Ascending aorta (tissue), 2 donors: ENCODE results near the gene HNRNPUL2. TPM values are rescaled to one million over a fixed set of nuclear protein-coding genes. Genes with fewer than 3 reads are reported as not detected.

Experiments used
- DNase-seq, 2 donors: peaks; one replicate each; pipeline ENCODE4 v3.0.0-alpha.2; 2019; ENCODE audit warnings: low spot score in 2 of 2
- H3K27ac ChIP-seq, 2 donors: fragments of 200-600 bp; sonication (generic); one replicate each; pipeline ENCODE4 v1.5.1; 2016 to 2017; ENCODE audit warnings: mild to moderate bottlenecking in 1 of 2
- H3K27me3 ChIP-seq: fragments of 200-600 bp; sonication (generic); one replicate; pipeline ENCODE4 v1.5.1; 2017
- H3K36me3 ChIP-seq, 2 donors: fragments of 200-600 bp; sonication (generic); one replicate each; pipeline ENCODE4 v1.5.1; 2016
- H3K4me1 ChIP-seq, 2 donors: fragments of 200-600 bp; sonication (generic); one replicate each; pipeline ENCODE4 v1.5.1; 2016 to 2017; ENCODE audit warnings: mild to moderate bottlenecking in 1 of 2
- H3K4me3 ChIP-seq, 2 donors: fragments of 200-600 bp; sonication (generic); one replicate each; pipeline ENCODE4 v1.5.1; 2016 to 2017; ENCODE audit warnings: mild to moderate bottlenecking in 1 of 2
- H3K9me3 ChIP-seq, 2 donors: fragments of 200-600 bp; sonication (generic); one replicate each; pipeline ENCODE4 v1.5.1; 2016
- CTCF ChIP-seq, 3 experiments: fragments of 200-600 bp in 2 of 3; fragments of 450-650 bp in 1 of 3; sonication (generic) in 2 of 3; IDR thresholded peaks; one replicate each; pipeline ENCODE4 v1.5.1; 2016 to 2019; ENCODE audit warnings: antibody characterized with exemption in 3 of 3, mild to moderate bottlenecking in 1 of 3, moderate library complexity in 1 of 3
- intact Hi-C: fragments of 100-400 bp; cut with DNase I; formaldehyde crosslinking; loops from one replicate; pipeline ENCODE4 v1.15.1; 2023
- total RNA-seq: library from RNA; depleted of rRNA; stranded (reverse); fragments of >200 nt; gene quantifications from one replicate; pipeline ENCODE4 v1.1.0, GENCODE V29; 2016

Gene HNRNPUL2
- total RNA-seq, 1 donor from 2014 or later, result 14.6 TPM

GRCh38 chr11:62728171-62728988 is 1.1 kb upstream of the HNRNPUL2 start, which contains the start of gene TTC9C:
TSS of gene TTC9C (plus strand) at chr11:62728486. CDS start at chr11:62728849, 363 bp downstream.
- no peak for TF ChIP-seq CTCF (IDR thresholded peaks at IDR 0.05)
- intact Hi-C loops, result loop anchor here (1.0 to 5.0 kb wide), 5 partner anchors 25 to 129 kb away; partner anchors contain the start of genes C11orf98, CSKMT, TAF6L and TMEM179B
- peak; percentile 54 to 95 for DNase-seq
- peaks cover 5 to 42% of the 10 kb centered on the region in 2 donors for H3K4me1 ChIP-seq
- peaks cover 10 to 20% of the 10 kb centered on the region in 2 donors for H3K36me3 ChIP-seq
- H3K4me3 ChIP-seq, result peak within 1 kb of the TSS; percentile 98 to 99
- no peaks in the 10 kb centered on the region for H3K27me3 ChIP-seq
- H3K9me3 ChIP-seq, result no peaks in the 10 kb centered on the region
- peak within 1 kb of the TSS; percentile 92 to 95 for H3K27ac ChIP-seq

DNA sequence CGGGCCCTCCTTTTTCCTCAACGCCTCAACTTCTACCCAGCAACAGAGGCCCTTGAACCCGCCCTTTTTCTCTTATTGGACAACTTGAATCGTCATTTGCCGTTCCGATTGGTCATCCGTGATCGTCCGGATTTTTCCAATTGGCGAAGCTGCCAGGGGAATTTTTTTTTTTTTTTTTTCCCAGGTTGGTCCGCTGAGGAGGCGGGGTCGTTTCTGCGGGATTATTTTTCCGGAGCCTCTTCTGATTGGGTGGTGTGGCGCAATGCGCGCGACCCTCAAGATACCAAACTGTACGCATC is 564 bp upstream of the HNRNPUL2 start:
- peak overlapping the region; percentile 92 to 95 for H3K27ac ChIP-seq
- peak; percentile 61 to 92 for DNase-seq
- peak overlapping the region; percentile 98 to 99 for H3K4me3 ChIP-seq
- no peaks in the 10 kb centered on the region for H3K9me3 ChIP-seq
- H3K27me3 ChIP-seq, result no peaks in the 10 kb centered on the region
- H3K36me3 ChIP-seq, result peaks cover 11 to 20% of the 10 kb centered on the region in 2 donors
- intact Hi-C loops, result loop anchor here (1.0 to 5.0 kb wide), 9 partner anchors 19 to 129 kb away; partner anchors contain the start of genes B3GAT3, C11orf98, CSKMT and GANAB
- peaks cover 5 to 42% of the 10 kb centered on the region in 2 donors for H3K4me1 ChIP-seq
- TF ChIP-seq CTCF (IDR thresholded peaks at IDR 0.05), result no peak

GRCh38 chr11:62726915-62727164 is 417 bp downstream of the HNRNPUL2 start:
- Histone ChIP-seq H3K27ac (peak overlapping the region; percentile 92 to 95), H3K4me3 (peak overlapping the region; percentile 98 to 99), H3K4me1 (peaks cover 5 to 42% of the 10 kb centered on the region in 2 donors), H3K27me3 (no peaks in the 10 kb centered on the region), H3K9me3 (no peaks in the 10 kb centered on the region), H3K36me3 (peaks cover 21 to 29% of the 10 kb centered on the region in 2 donors)
- intact Hi-C loops, result loop anchor here (1.0 to 5.0 kb wide), 5 partner anchors 18 to 130 kb away; partner anchors contain the start of genes B3GAT3 and GANAB
- TF ChIP-seq CTCF (IDR thresholded peaks at IDR 0.05), result no peak
- no peak for DNase-seq

- H3K4me1 ChIP-seq, result peaks cover 5 to 41% of the 10 kb centered on the region in 2 donors
- no peak for DNase-seq
- H3K27ac ChIP-seq, result peak overlapping the region; percentile 92 to 95
- no peaks in the 10 kb centered on the region for H3K9me3 ChIP-seq
- no peak for TF ChIP-seq CTCF (IDR thresholded peaks at IDR 0.05)
- intact Hi-C loops, result loop anchor here (2.0 to 5.0 kb wide), 3 partner anchors 104 to 131 kb away; partner anchors contain the start of gene B3GAT3
- H3K36me3 ChIP-seq, result peaks cover 25 to 34% of the 10 kb centered on the region in 2 donors
- no peaks in the 10 kb centered on the region for H3K27me3 ChIP-seq
- peak overlapping the region; percentile 98 to 99 for H3K4me3 ChIP-seq
Observed at GRCh38 chr11:62726156-62726914, 922 bp downstream of the HNRNPUL2 start.

DNA sequence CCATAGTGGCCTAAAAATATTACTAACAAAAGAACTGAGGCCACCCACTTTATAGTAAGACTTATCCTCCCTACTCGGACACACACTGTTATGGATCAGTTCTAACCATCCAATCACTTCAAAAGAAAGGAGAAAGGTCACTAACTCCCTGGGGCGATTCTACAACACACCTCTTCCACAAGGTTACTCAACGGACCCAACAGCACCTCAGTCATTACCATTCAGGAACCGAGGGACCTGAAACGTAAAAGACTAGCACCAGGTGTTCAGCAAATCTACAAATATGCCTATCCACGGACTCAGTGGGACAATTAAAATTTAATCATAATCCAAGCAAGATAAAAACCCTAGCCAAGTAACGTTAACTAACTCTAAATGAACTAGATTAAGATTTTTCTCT is 1.6 kb downstream of the HNRNPUL2 start:
- TF ChIP-seq CTCF (IDR thresholded peaks at IDR 0.05), result no peak
- H3K27ac ChIP-seq, result peak overlapping the region; percentile 92 to 95
- DNase-seq, result no peak
- H3K9me3 ChIP-seq, result no peaks in the 10 kb centered on the region
- no peaks in the 10 kb centered on the region for H3K27me3 ChIP-seq
- peak overlapping the region; percentile 98 to 99 for H3K4me3 ChIP-seq
- intact Hi-C loops, result loop anchor here (2.0 to 5.0 kb wide), 3 partner anchors 105 to 132 kb away; partner anchors contain the start of gene B3GAT3
- H3K36me3 ChIP-seq, result peaks cover 31 to 41% of the 10 kb centered on the region in 2 donors
- H3K4me1 ChIP-seq, result peaks cover 1 to 34% of the 10 kb centered on the region in 2 donors
